HEK293T (cell line): ENCODE results near the gene DTNB.

Source experiments
- ARNT ChIP-seq: fragments of 450-650 bp; IDR thresholded peaks from 2 replicates; pipeline ENCODE4 v1.6.1; 2017; ENCODE audit warnings: mild to moderate bottlenecking
- BHLHE40 ChIP-seq: fragments of 450-650 bp; IDR thresholded peaks from 2 replicates; pipeline ENCODE4 v1.6.1; 2016; ENCODE audit warnings: mild to moderate bottlenecking, moderate library complexity, borderline replicate concordance
- L3MBTL2 ChIP-seq: fragments of 450-650 bp; conservative IDR thresholded peaks from 2 replicates; pipeline ENCODE4 v1.6.1; 2016; ENCODE audit warnings: mild to moderate bottlenecking
- TARDBP ChIP-seq: fragments of 450-650 bp; IDR thresholded peaks from 2 replicates; pipeline ENCODE4 v1.6.1; 2016
- ZNF384 ChIP-seq: fragments of 450-650 bp; IDR thresholded peaks from 2 replicates; pipeline ENCODE4 v1.6.1; 2016

- no peak for TF ChIP-seq TARDBP
- TF ChIP-seq BHLHE40 = no peak
- no peak for TF ChIP-seq ARNT
- TF ChIP-seq L3MBTL2 = no peak
- no peak for TF ChIP-seq ZNF384
Observed at GRCh38 chr2:25328152-25329085, 345.0 kb downstream of the DTNB start.
